ENCODE results near the gene ENC1. TPM values are rescaled to one million over a fixed set of nuclear protein-coding genes. Genes with fewer than 3 reads are reported as not detected.

ENC1 gene
- polyA plus RNA-seq, 2 of the 4 experiments (the other 2 are of a cell fraction) = 17.0 to 20.0 TPM

DNA sequence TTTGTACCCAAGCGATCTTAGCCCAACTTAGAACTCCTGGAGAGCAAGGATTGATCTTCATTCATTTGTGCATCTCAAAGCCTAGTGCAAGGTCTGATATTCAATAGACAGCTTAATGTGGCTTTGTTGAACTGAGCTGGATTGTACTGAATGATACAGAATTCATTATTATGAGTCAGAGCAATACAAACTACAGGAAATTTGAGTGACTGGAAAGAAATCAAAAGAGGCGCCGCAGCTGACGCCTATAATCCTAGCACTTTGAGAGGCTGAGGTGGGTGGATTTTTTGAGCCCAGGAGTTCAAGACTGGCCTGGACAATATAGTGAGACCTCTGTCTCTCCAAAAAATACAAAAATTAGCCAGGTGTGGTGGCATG, 58.6 kb downstream of the ENC1 start:
- POLR2A ChIA-PET = no interaction called here
- 94% methylated on average over 4 of the region's 4 CpGs for whole genome bisulfite sequencing (ENCODE audit: missing lambda C conversion rate)
- peak overlapping the region; percentile 37 to 77; a peak in 4 of 6 replicates for H3K27ac ChIP-seq
- H3K4me2 ChIP-seq = peak overlapping the region; percentile 71; the same call in 2 of the 3 replicates
- H3K4me1 ChIP-seq = peaks cover 29% of the 10 kb centered on the region
- no peak overlapping the region for H3K4me3 ChIP-seq
- CTCF ChIA-PET = no interaction called here
- no peaks in the 10 kb centered on the region for H3K9me3 ChIP-seq
- ATAC-seq (no peak), FAIRE-seq (no peak), DNase-seq (ENCODE audit: low read depth in 1 of 2, low spot score in 1 of 2) (no peak)
- no peak for TF ChIP-seq TP53 (CRISPR knock-in tag; IDR thresholded peaks at IDR 0.05)
- no peak for TF ChIP-seq SREBF2 (IDR thresholded peaks at IDR 0.05)
- no peak for TF ChIP-seq EHMT2 (IDR thresholded peaks at IDR 0.05; ENCODE audit: low read depth)
- TF ChIP-seq JUNB (IDR thresholded peaks at IDR 0.05) = no peak
- TF ChIP-seq JUN (IDR thresholded peaks at IDR 0.05) = no peak
- TF ChIP-seq RAD21 (conservative IDR thresholded peaks at IDR 0.05 in 1 of 2, IDR thresholded peaks at IDR 0.05 in 1 of 2) = no peak
- TF ChIP-seq, protein P1, sequence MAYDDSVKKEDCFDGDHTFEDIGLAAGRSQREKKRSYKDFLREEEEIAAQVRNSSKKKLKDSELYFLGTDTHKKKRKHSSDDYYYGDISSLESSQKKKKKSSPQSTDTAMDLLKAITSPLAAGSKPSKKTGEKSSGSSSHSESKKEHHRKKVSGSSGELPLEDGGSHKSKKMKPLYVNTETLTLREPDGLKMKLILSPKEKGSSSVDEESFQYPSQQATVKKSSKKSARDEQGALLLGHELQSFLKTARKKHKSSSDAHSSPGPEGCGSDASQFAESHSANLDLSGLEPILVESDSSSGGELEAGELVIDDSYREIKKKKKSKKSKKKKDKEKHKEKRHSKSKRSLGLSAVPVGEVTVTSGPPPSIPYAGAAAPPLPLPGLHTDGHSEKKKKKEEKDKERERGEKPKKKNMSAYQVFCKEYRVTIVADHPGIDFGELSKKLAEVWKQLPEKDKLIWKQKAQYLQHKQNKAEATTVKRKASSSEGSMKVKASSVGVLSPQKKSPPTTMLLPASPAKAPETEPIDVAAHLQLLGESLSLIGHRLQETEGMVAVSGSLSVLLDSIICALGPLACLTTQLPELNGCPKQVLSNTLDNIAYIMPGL (CRISPR knock-in tag; IDR thresholded peaks at IDR 0.05; ENCODE audit: borderline replicate concordance) = no peak
- no peak for TF ChIP-seq MAZ (IDR thresholded peaks at IDR 0.05; ENCODE audit: borderline replicate concordance, low read depth, low read length)
- no peak for TF ChIP-seq MAX (IDR thresholded peaks at IDR 0.05)
- TF ChIP-seq, protein P2, sequence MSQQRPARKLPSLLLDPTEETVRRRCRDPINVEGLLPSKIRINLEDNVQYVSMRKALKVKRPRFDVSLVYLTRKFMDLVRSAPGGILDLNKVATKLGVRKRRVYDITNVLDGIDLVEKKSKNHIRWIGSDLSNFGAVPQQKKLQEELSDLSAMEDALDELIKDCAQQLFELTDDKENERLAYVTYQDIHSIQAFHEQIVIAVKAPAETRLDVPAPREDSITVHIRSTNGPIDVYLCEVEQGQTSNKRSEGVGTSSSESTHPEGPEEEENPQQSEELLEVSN (IDR thresholded peaks at IDR 0.05; ENCODE audit: borderline replicate concordance, low read depth) = no peak
- TF ChIP-seq, protein P3, sequence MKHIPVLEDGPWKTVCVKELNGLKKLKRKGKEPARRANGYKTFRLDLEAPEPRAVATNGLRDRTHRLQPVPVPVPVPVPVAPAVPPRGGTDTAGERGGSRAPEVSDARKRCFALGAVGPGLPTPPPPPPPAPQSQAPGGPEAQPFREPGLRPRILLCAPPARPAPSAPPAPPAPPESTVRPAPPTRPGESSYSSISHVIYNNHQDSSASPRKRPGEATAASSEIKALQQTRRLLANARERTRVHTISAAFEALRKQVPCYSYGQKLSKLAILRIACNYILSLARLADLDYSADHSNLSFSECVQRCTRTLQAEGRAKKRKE (CRISPR knock-in tag; IDR thresholded peaks at IDR 0.05; ENCODE audit: low read depth) = no peak
- no peak for TF ChIP-seq GATA3 (IDR thresholded peaks at IDR 0.05; ENCODE audit: borderline replicate concordance)
- TF ChIP-seq ZFP36 (IDR thresholded peaks at IDR 0.05; ENCODE audit: borderline replicate concordance, partially characterized antibody) = no peak
- no peak for TF ChIP-seq FOXS1 (CRISPR knock-in tag; IDR thresholded peaks at IDR 0.05)
- no peak for TF ChIP-seq CBX8 (IDR thresholded peaks at IDR 0.05)
- TF ChIP-seq FOSB (CRISPR knock-in tag; IDR thresholded peaks at IDR 0.05) = no peak

- 24% methylated on average over 3 of the region's 3 CpGs for WGBS (ENCODE audit: missing lambda C conversion rate)
- ChIA-PET POLR2A (no interaction called here), CTCF (no interaction called here)
- peak overlapping the region; percentile 71 for H3K4me2 ChIP-seq
- FAIRE-seq (no peak), ATAC-seq (no peak), DNase-seq (ENCODE audit: low read depth in 1 of 2, low spot score in 1 of 2) (no peak)
- H3K27ac ChIP-seq = peak overlapping the region; percentile 54 to 77
- TF ChIP-seq ZC3H11A (IDR thresholded peaks at IDR 0.05) (no peak), MAX (IDR thresholded peaks at IDR 0.05) (no peak), KDM5A (IDR thresholded peaks at IDR 0.05) (no peak), CEBPB (IDR thresholded peaks at IDR 0.05) (no peak), PHF8 (IDR thresholded peaks at IDR 0.05; ENCODE audit: borderline replicate concordance, low read depth) (no peak), RCOR1 (IDR thresholded peaks at IDR 0.05; ENCODE audit: low read depth, low read length) (no peak), KDM1A (IDR thresholded peaks at IDR 0.05; ENCODE audit: low read depth) (no peak), EP300 (IDR thresholded peaks at IDR 0.05) (no peak), HOXA7 (CRISPR knock-in tag; IDR thresholded peaks at IDR 0.05) (no peak), MAZ (IDR thresholded peaks at IDR 0.05; ENCODE audit: borderline replicate concordance, low read depth, low read length) (no peak), FOXS1 (CRISPR knock-in tag; IDR thresholded peaks at IDR 0.05) (no peak), POLR2A (IDR thresholded peaks at IDR 0.05; ENCODE audit: low read length) (no peak), FOSB (CRISPR knock-in tag; IDR thresholded peaks at IDR 0.05) (no peak), TP53 (CRISPR knock-in tag; IDR thresholded peaks at IDR 0.05) (no peak)
- TF ChIP-seq, protein P1 (CRISPR knock-in tag; IDR thresholded peaks at IDR 0.05; ENCODE audit: borderline replicate concordance) = no peak
- TF ChIP-seq, protein P4, sequence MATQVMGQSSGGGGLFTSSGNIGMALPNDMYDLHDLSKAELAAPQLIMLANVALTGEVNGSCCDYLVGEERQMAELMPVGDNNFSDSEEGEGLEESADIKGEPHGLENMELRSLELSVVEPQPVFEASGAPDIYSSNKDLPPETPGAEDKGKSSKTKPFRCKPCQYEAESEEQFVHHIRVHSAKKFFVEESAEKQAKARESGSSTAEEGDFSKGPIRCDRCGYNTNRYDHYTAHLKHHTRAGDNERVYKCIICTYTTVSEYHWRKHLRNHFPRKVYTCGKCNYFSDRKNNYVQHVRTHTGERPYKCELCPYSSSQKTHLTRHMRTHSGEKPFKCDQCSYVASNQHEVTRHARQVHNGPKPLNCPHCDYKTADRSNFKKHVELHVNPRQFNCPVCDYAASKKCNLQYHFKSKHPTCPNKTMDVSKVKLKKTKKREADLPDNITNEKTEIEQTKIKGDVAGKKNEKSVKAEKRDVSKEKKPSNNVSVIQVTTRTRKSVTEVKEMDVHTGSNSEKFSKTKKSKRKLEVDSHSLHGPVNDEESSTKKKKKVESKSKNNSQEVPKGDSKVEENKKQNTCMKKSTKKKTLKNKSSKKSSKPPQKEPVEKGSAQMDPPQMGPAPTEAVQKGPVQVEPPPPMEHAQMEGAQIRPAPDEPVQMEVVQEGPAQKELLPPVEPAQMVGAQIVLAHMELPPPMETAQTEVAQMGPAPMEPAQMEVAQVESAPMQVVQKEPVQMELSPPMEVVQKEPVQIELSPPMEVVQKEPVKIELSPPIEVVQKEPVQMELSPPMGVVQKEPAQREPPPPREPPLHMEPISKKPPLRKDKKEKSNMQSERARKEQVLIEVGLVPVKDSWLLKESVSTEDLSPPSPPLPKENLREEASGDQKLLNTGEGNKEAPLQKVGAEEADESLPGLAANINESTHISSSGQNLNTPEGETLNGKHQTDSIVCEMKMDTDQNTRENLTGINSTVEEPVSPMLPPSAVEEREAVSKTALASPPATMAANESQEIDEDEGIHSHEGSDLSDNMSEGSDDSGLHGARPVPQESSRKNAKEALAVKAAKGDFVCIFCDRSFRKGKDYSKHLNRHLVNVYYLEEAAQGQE (IDR thresholded peaks at IDR 0.05) = no peak
- TF ChIP-seq, protein P5, sequence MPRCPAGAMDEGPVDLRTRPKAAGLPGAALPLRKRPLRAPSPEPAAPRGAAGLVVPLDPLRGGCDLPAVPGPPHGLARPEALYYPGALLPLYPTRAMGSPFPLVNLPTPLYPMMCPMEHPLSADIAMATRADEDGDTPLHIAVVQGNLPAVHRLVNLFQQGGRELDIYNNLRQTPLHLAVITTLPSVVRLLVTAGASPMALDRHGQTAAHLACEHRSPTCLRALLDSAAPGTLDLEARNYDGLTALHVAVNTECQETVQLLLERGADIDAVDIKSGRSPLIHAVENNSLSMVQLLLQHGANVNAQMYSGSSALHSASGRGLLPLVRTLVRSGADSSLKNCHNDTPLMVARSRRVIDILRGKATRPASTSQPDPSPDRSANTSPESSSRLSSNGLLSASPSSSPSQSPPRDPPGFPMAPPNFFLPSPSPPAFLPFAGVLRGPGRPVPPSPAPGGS (IDR thresholded peaks at IDR 0.05) = no peak
- H3K4me3 ChIP-seq = no peak overlapping the region
- no peaks in the 10 kb centered on the region for H3K9me3 ChIP-seq
- peaks cover 42% of the 10 kb centered on the region for H3K4me1 ChIP-seq
Observed at GRCh38 chr5:74580729-74581109, 59.8 kb downstream of the ENC1 start.

Measured in A549 (cell line).